Endothelial cell (in vitro differentiated cells): Measurements from ENCODE around the gene XNDC1N. TPM values are rescaled to one million over a fixed set of nuclear protein-coding genes. Genes with fewer than 3 reads are reported as not detected.
"Not testable (repeated sequence)": the region's sequence is repeated elsewhere in the genome, so short reads cannot be mapped to it uniquely, and the experiment has no call there.

ENCODE experiments used
- DNase-seq: peaks from one replicate; pipeline ENCODE4 v3.0.0; 2021; ENCODE audit warnings: low spot score
- H3K27ac Mint-ChIP-seq: one replicate; pipeline ENCODE4 v1.8.0; 2021; ENCODE audit warnings: mixed read lengths, inconsistent platforms; ENCODE audit not compliant: unreplicated experiment
- H3K27me3 Mint-ChIP-seq: one replicate; pipeline ENCODE4 v1.8.0; 2021; ENCODE audit warnings: mild to moderate bottlenecking, moderate library complexity, mixed read lengths, inconsistent platforms; ENCODE audit not compliant: unreplicated experiment
- H3K36me3 Mint-ChIP-seq: one replicate; pipeline ENCODE4 v1.8.0; 2021; ENCODE audit warnings: mild to moderate bottlenecking, low read depth, mixed read lengths, inconsistent platforms; ENCODE audit not compliant: unreplicated experiment
- H3K4me1 Mint-ChIP-seq: one replicate; pipeline ENCODE4 v1.8.0; 2021; ENCODE audit warnings: mild to moderate bottlenecking, mixed read lengths, inconsistent platforms; ENCODE audit not compliant: unreplicated experiment
- H3K4me3 Mint-ChIP-seq: one replicate; pipeline ENCODE4 v1.8.0; 2021; ENCODE audit warnings: mild to moderate bottlenecking, mixed read lengths, inconsistent platforms; ENCODE audit not compliant: unreplicated experiment
- H3K9me3 Mint-ChIP-seq: one replicate; pipeline ENCODE4 v1.8.0; 2021; ENCODE audit warnings: mixed read lengths, inconsistent platforms; ENCODE audit not compliant: unreplicated experiment
- CTCF ChIP-seq: fragments of 200-600 bp; sonication (generic); IDR thresholded peaks from one replicate; pipeline ENCODE4 v1.5.0; 2021; ENCODE audit warnings: antibody characterized with exemption; ENCODE audit not compliant: unreplicated experiment
- total RNA-seq: library from RNA; stranded (reverse); fragmentation: NEBNext Ultra II Directional; extraction: Animal tissue kit (Norgen Biotek cat#: 25700); gene quantifications from one replicate; pipeline ENCODE4 v1.2.1, GENCODE V29; 2021; ENCODE audit not compliant: unreplicated experiment

Gene XNDC1N
- total RNA-seq, 1 donor from 2014 or later = 3.5 TPM

GRCh38 chr11:71928737-71929443 is 496 bp upstream of the XNDC1N start, which contains the start of gene RNF121:
RNF121 (plus strand) TSS chr11:71929046; CDS start chr11:71929062, 16 bp downstream.
- Mint-ChIP-seq H3K4me3 (peak within 1 kb of the TSS; percentile 100), H3K4me1 (peaks cover 28% of the 10 kb centered on the region), H3K36me3 (peaks cover 5% of the 10 kb centered on the region), H3K9me3 (no peaks in the 10 kb centered on the region), H3K27ac (peak within 1 kb of the TSS; percentile 100), H3K27me3 (peaks cover 8% of the 10 kb centered on the region)
- DNase-seq = peak; percentile 95
- TF ChIP-seq CTCF = no peak

GRCh38 chr11:71917646-71918140 is 10.7 kb downstream of the XNDC1N start:
- Mint-ChIP-seq H3K4me1 (no peaks in the 10 kb centered on the region), H3K4me3 (no peak overlapping the region), H3K36me3 (peaks cover 8% of the 10 kb centered on the region), H3K27me3 (no peaks in the 10 kb centered on the region), H3K9me3 (no peaks in the 10 kb centered on the region), H3K27ac (no peak overlapping the region)
- TF ChIP-seq CTCF = no peak
- no peak for DNase-seq

- no peaks in the 10 kb centered on the region for H3K9me3 Mint-ChIP-seq
- H3K4me1 Mint-ChIP-seq = no peaks in the 10 kb centered on the region
- no peak for DNase-seq
- no peaks in the 10 kb centered on the region for H3K27me3 Mint-ChIP-seq
- H3K4me3 Mint-ChIP-seq = no peak overlapping the region
- TF ChIP-seq CTCF = no peak
- peaks cover 8% of the 10 kb centered on the region for H3K36me3 Mint-ChIP-seq
- H3K27ac Mint-ChIP-seq = no peak overlapping the region
These were observed 13.7 kb downstream of the XNDC1N start for GRCh38 chr11:71914617-71915189.

GRCh38 chr11:71913756-71914526 is 14.5 kb downstream of the XNDC1N start:
- no peak for DNase-seq
- Mint-ChIP-seq H3K4me1 (no peaks in the 10 kb centered on the region), H3K4me3 (no peak overlapping the region), H3K27me3 (no peaks in the 10 kb centered on the region), H3K9me3 (no peaks in the 10 kb centered on the region), H3K27ac (no peak overlapping the region), H3K36me3 (peaks cover 8% of the 10 kb centered on the region)
- TF ChIP-seq CTCF = no peak

GRCh38 chr11:71911986-71912340 is 16.4 kb downstream of the XNDC1N start:
- not testable (repeated sequence) for H3K9me3 Mint-ChIP-seq, H3K27ac Mint-ChIP-seq

GRCh38 chr11:71911321-71911985 is 16.9 kb downstream of the XNDC1N start:
- not testable (repeated sequence) for DNase-seq, H3K4me3 Mint-ChIP-seq, H3K4me1 Mint-ChIP-seq, H3K27ac Mint-ChIP-seq, H3K9me3 Mint-ChIP-seq, H3K27me3 Mint-ChIP-seq, H3K36me3 Mint-ChIP-seq

More at GRCh38 chr11:71911986-71912340, 16.4 kb downstream of the XNDC1N start:
- not testable (repeated sequence) for H3K27me3 Mint-ChIP-seq, H3K4me1 Mint-ChIP-seq, H3K36me3 Mint-ChIP-seq, DNase-seq, H3K4me3 Mint-ChIP-seq

- not testable (repeated sequence) for H3K4me3 Mint-ChIP-seq, DNase-seq, H3K27ac Mint-ChIP-seq, H3K36me3 Mint-ChIP-seq, H3K27me3 Mint-ChIP-seq, H3K9me3 Mint-ChIP-seq, H3K4me1 Mint-ChIP-seq
These were observed 17.6 kb downstream of the XNDC1N start for GRCh38 chr11:71910775-71911174.
